ENCODE data around the gene TMF1.

The TMF1 gene

DNA sequence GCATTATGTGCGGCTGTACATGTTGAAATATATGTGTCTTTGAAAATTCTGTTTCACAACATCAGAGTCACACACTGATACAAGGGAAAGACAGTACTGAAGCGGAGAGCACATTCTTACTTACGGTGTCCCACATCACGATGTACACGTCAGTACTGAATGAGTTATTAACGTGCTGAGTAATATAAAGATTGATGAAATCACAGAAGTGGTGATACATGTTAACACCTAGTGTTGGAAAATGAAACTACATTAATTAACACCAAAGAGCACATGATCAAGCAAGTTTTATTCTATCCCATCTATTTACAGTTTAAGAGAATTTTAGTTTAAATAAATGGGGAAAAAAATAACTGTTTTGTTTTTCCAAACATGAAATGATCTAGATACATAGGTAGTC is 54.2 kb downstream of the TMF1 start:
- ATAC-seq, result no peak
- TF ChIP-seq ZC3H10 (CRISPR knock-in tag; IDR thresholded peaks at IDR 0.05) (no peak), SNAI2 (CRISPR knock-in tag; IDR thresholded peaks at IDR 0.05) (no peak), TCF4 (CRISPR knock-in tag; IDR thresholded peaks at IDR 0.05; ENCODE audit: borderline replicate concordance) (no peak), BACH2 (CRISPR knock-in tag; IDR thresholded peaks at IDR 0.05; ENCODE audit: borderline replicate concordance) (no peak), ARNTL (CRISPR knock-in tag; IDR thresholded peaks at IDR 0.05; ENCODE audit: borderline replicate concordance, low read depth) (no peak), ISL1 (CRISPR knock-in tag; IDR thresholded peaks at IDR 0.05) (no peak), TOX (CRISPR knock-in tag; IDR thresholded peaks at IDR 0.05; ENCODE audit: borderline replicate concordance) (no peak), OSR1 (CRISPR knock-in tag; IDR thresholded peaks at IDR 0.05) (no peak), ZFP30 (CRISPR knock-in tag; IDR thresholded peaks at IDR 0.05) (no peak), CSDC2 (CRISPR knock-in tag; IDR thresholded peaks at IDR 0.05) (no peak), ZNF565 (CRISPR knock-in tag; conservative IDR thresholded peaks at IDR 0.05; ENCODE audit: low read depth) (no peak), GLIS3 (CRISPR knock-in tag; IDR thresholded peaks at IDR 0.05) (no peak), ZFP3 (CRISPR knock-in tag; IDR thresholded peaks at IDR 0.05) (no peak), PPARA (CRISPR knock-in tag; IDR thresholded peaks at IDR 0.05; ENCODE audit: borderline replicate concordance) (no peak), ZNF8 (CRISPR knock-in tag; IDR thresholded peaks at IDR 0.05) (no peak), ZNF70 (CRISPR knock-in tag; IDR thresholded peaks at IDR 0.05) (no peak)
- TF ChIP-seq, protein P1, sequence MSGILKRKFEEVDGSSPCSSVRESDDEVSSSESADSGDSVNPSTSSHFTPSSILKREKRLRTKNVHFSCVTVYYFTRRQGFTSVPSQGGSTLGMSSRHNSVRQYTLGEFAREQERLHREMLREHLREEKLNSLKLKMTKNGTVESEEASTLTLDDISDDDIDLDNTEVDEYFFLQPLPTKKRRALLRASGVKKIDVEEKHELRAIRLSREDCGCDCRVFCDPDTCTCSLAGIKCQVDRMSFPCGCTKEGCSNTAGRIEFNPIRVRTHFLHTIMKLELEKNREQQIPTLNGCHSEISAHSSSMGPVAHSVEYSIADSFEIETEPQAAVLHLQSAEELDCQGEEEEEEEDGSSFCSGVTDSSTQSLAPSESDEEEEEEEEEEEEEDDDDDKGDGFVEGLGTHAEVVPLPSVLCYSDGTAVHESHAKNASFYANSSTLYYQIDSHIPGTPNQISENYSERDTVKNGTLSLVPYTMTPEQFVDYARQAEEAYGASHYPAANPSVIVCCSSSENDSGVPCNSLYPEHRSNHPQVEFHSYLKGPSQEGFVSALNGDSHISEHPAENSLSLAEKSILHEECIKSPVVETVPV (CRISPR knock-in tag; IDR thresholded peaks at IDR 0.05), result no peak
- TF ChIP-seq, protein P2, sequence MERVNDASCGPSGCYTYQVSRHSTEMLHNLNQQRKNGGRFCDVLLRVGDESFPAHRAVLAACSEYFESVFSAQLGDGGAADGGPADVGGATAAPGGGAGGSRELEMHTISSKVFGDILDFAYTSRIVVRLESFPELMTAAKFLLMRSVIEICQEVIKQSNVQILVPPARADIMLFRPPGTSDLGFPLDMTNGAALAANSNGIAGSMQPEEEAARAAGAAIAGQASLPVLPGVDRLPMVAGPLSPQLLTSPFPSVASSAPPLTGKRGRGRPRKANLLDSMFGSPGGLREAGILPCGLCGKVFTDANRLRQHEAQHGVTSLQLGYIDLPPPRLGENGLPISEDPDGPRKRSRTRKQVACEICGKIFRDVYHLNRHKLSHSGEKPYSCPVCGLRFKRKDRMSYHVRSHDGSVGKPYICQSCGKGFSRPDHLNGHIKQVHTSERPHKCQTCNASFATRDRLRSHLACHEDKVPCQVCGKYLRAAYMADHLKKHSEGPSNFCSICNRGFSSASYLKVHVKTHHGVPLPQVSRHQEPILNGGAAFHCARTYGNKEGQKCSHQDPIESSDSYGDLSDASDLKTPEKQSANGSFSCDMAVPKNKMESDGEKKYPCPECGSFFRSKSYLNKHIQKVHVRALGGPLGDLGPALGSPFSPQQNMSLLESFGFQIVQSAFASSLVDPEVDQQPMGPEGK (CRISPR knock-in tag; IDR thresholded peaks at IDR 0.05; ENCODE audit: borderline replicate concordance), result no peak
- TF ChIP-seq, protein P3, sequence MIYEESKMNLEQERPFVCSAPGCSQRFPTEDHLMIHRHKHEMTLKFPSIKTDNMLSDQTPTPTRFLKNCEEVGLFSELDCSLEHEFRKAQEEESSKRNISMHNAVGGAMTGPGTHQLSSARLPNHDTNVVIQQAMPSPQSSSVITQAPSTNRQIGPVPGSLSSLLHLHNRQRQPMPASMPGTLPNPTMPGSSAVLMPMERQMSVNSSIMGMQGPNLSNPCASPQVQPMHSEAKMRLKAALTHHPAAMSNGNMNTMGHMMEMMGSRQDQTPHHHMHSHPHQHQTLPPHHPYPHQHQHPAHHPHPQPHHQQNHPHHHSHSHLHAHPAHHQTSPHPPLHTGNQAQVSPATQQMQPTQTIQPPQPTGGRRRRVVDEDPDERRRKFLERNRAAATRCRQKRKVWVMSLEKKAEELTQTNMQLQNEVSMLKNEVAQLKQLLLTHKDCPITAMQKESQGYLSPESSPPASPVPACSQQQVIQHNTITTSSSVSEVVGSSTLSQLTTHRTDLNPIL (CRISPR knock-in tag; IDR thresholded peaks at IDR 0.05; ENCODE audit: low read depth), result no peak
- TF ChIP-seq, protein P4, sequence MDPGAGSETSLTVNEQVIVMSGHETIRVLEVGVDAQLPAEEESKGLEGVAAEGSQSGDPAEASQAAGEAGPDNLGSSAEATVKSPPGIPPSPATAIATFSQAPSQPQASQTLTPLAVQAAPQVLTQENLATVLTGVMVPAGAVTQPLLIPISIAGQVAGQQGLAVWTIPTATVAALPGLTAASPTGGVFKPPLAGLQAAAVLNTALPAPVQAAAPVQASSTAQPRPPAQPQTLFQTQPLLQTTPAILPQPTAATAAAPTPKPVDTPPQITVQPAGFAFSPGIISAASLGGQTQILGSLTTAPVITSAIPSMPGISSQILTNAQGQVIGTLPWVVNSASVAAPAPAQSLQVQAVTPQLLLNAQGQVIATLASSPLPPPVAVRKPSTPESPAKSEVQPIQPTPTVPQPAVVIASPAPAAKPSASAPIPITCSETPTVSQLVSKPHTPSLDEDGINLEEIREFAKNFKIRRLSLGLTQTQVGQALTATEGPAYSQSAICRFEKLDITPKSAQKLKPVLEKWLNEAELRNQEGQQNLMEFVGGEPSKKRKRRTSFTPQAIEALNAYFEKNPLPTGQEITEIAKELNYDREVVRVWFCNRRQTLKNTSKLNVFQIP (CRISPR knock-in tag; IDR thresholded peaks at IDR 0.05; ENCODE audit: borderline replicate concordance, low read depth), result no peak

DNA sequence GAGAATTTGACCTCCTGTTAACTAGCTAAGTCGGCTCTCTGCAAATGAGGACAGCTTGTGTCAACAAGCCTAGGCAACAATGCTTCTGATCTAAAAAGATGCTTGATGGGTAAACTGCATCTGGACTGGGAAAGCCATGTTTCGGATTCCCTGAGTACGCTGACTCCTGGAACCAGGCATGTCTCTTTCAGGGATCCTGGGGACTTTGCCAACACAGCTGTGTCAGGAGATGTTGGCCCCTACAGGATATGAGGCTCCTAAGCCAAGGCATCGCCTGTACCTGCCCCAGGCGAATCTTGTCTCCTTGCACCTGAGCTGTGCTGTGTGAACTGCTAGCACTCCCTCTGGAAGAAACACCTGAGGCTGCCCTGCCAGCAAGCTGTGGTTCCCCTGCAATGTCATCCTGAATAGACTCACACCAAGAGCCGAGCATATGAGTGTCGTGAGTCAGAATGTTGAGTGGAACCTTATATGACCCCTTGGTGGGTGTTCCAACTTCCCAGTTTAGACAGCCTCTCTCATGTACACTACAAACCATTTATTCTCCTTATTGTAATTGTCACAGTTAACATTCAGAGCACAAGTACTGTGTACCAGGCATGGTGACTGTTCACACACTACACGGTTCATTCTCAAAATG is 55.7 kb downstream of the TMF1 start:
- no peak for ATAC-seq
- no peak for TF ChIP-seq ZNF70 (CRISPR knock-in tag; IDR thresholded peaks at IDR 0.05)
- TF ChIP-seq BACH2 (CRISPR knock-in tag; IDR thresholded peaks at IDR 0.05; ENCODE audit: borderline replicate concordance), result no peak
- TF ChIP-seq GLIS3 (CRISPR knock-in tag; IDR thresholded peaks at IDR 0.05), result no peak
- no peak for TF ChIP-seq PPARA (CRISPR knock-in tag; IDR thresholded peaks at IDR 0.05; ENCODE audit: borderline replicate concordance)
- TF ChIP-seq, protein P2 (CRISPR knock-in tag; IDR thresholded peaks at IDR 0.05; ENCODE audit: borderline replicate concordance), result no peak
- TF ChIP-seq TOX (CRISPR knock-in tag; IDR thresholded peaks at IDR 0.05; ENCODE audit: borderline replicate concordance), result no peak
- TF ChIP-seq TCF4 (CRISPR knock-in tag; IDR thresholded peaks at IDR 0.05; ENCODE audit: borderline replicate concordance), result no peak
- TF ChIP-seq SNAI2 (CRISPR knock-in tag; IDR thresholded peaks at IDR 0.05), result no peak
- TF ChIP-seq ZFP3 (CRISPR knock-in tag; IDR thresholded peaks at IDR 0.05), result no peak
- TF ChIP-seq CSDC2 (CRISPR knock-in tag; IDR thresholded peaks at IDR 0.05), result no peak
- no peak for TF ChIP-seq RARB (CRISPR knock-in tag; IDR thresholded peaks at IDR 0.05)
- TF ChIP-seq ESRRG (CRISPR knock-in tag; IDR thresholded peaks at IDR 0.05), result no peak
- TF ChIP-seq ISL1 (CRISPR knock-in tag; IDR thresholded peaks at IDR 0.05), result no peak
- TF ChIP-seq, protein P5, sequence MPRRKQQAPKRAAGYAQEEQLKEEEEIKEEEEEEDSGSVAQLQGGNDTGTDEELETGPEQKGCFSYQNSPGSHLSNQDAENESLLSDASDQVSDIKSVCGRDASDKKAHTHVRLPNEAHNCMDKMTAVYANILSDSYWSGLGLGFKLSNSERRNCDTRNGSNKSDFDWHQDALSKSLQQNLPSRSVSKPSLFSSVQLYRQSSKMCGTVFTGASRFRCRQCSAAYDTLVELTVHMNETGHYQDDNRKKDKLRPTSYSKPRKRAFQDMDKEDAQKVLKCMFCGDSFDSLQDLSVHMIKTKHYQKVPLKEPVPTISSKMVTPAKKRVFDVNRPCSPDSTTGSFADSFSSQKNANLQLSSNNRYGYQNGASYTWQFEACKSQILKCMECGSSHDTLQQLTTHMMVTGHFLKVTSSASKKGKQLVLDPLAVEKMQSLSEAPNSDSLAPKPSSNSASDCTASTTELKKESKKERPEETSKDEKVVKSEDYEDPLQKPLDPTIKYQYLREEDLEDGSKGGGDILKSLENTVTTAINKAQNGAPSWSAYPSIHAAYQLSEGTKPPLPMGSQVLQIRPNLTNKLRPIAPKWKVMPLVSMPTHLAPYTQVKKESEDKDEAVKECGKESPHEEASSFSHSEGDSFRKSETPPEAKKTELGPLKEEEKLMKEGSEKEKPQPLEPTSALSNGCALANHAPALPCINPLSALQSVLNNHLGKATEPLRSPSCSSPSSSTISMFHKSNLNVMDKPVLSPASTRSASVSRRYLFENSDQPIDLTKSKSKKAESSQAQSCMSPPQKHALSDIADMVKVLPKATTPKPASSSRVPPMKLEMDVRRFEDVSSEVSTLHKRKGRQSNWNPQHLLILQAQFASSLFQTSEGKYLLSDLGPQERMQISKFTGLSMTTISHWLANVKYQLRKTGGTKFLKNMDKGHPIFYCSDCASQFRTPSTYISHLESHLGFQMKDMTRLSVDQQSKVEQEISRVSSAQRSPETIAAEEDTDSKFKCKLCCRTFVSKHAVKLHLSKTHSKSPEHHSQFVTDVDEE (CRISPR knock-in tag; IDR thresholded peaks at IDR 0.05), result no peak
- TF ChIP-seq OSR1 (CRISPR knock-in tag; IDR thresholded peaks at IDR 0.05), result no peak

All from SK-N-SH treated with all-trans-retinoic acid at 6 μM for 48 hours (cell line).